Bronchial epithelial cell (primary cell): ENCODE data around the gene BRF1. TPM values are rescaled to one million over a fixed set of nuclear protein-coding genes. Genes with fewer than 3 reads are reported as not detected.

Experiments used
- DNase-seq: peaks from one replicate; pipeline ENCODE4 v3.0.0-alpha.2; 2010; ENCODE audit warnings: low read depth
- FAIRE-seq: peaks from 2 replicates; lab custom pipeline; 2011; peaks lifted over from hg19 to GRCh38; lab: Jason Lieb, UNC
- H3K27me3 ChIP-seq: 2 replicates; pipeline ENCODE4 v1.5.1; 2011; ENCODE audit warnings: low read length; ENCODE audit not compliant: control insufficient read depth, insufficient read depth
- H3K36me3 ChIP-seq: 2 replicates; pipeline ENCODE4 v1.5.1; 2011; ENCODE audit warnings: low read length; ENCODE audit not compliant: control insufficient read depth, insufficient read depth
- H3K4me3 ChIP-seq: 2 replicates; pipeline ENCODE4 v1.5.1; 2011; ENCODE audit warnings: mild to moderate bottlenecking, low read depth, low read length, control low read depth
- total RNA-seq: library from RNA; depleted of rRNA; stranded (reverse); fragments of >200 nt; gene quantifications from 2 replicates; pipeline ENCODE4 v1.2.1, GENCODE V29; 2014
- TF ChIP-seq, protein P1 (sequence below): IDR thresholded peaks from 2 replicates; pipeline ENCODE4 v1.5.1; 2011; ENCODE audit warnings: mild to moderate bottlenecking, moderate library complexity, low read length, control low read depth, inconsistent platforms; ENCODE audit not compliant: insufficient read depth, severe bottlenecking

The BRF1 gene
- total RNA-seq, 1 donor from 2014 or later = 24.0 TPM

- Histone ChIP-seq H3K27me3 (no peaks in the 10 kb centered on the region), H3K4me3 (no peak overlapping the region), H3K36me3 (peaks cover 4% of the 10 kb centered on the region)
- no peak for DNase-seq
- FAIRE-seq = no peak
- TF ChIP-seq, protein P1, sequence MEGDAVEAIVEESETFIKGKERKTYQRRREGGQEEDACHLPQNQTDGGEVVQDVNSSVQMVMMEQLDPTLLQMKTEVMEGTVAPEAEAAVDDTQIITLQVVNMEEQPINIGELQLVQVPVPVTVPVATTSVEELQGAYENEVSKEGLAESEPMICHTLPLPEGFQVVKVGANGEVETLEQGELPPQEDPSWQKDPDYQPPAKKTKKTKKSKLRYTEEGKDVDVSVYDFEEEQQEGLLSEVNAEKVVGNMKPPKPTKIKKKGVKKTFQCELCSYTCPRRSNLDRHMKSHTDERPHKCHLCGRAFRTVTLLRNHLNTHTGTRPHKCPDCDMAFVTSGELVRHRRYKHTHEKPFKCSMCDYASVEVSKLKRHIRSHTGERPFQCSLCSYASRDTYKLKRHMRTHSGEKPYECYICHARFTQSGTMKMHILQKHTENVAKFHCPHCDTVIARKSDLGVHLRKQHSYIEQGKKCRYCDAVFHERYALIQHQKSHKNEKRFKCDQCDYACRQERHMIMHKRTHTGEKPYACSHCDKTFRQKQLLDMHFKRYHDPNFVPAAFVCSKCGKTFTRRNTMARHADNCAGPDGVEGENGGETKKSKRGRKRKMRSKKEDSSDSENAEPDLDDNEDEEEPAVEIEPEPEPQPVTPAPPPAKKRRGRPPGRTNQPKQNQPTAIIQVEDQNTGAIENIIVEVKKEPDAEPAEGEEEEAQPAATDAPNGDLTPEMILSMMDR = no peak
These were observed 93.3 kb downstream of the BRF1 start for GRCh38 chr14:105207460-105207901.

DNA sequence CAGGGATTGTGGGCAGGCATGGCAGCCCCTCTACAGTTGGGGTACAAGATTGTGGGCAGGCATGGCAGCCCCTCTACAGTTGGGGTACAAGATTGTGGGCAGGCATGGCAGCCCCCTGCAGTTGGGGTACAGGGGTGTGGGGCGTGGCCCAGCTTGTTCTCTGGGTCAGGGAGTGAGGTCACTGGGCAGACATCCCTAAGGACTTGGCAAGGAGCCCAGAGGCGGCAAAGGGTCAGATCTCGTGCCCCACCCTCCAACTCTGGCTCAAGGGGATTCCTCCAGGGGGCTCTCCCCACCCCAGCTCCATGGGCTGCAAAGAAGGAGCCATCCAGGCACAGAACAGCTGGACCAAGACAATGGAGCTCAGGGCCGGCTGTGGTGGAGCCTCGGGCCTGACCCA is 93.9 kb downstream of the BRF1 start:
- FAIRE-seq (no peak), DNase-seq (no peak)
- no peak overlapping the region for H3K4me3 ChIP-seq
- peaks cover 4% of the 10 kb centered on the region for H3K36me3 ChIP-seq
- no peaks in the 10 kb centered on the region for H3K27me3 ChIP-seq
- TF ChIP-seq, protein P1 = no peak

DNA sequence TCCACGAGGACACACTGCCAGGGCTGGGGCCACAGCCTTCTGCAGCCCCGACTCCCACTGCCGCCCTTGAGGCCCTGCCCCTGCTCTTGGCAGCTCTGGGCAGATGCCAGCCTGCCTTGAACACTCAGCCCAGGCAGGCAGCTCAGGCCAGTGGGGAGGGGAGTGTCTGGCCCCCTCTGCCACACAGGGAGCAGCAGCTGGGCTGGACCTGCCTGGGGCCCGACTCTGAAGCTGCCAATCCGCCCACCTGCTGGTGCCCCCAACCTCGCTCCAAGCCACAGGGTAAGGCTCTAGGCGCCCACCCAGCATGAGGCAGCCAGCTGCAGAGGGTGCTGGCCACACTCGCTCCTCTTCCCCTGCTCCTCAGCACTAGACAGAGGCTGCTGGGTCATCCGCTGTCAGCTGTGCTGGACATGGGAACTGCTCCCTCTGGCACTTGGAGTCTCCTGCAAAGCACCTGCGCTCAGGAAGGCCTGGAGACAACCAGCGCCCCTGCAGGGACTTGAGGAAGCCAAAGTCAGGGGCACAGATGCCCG is 95.1 kb downstream of the BRF1 start:
- Histone ChIP-seq H3K27me3 (peaks cover 2% of the 10 kb centered on the region), H3K36me3 (peaks cover 2% of the 10 kb centered on the region), H3K4me3 (no peak overlapping the region)
- DNase-seq (no peak), FAIRE-seq (no peak)
- TF ChIP-seq, protein P1 = no peak

DNA sequence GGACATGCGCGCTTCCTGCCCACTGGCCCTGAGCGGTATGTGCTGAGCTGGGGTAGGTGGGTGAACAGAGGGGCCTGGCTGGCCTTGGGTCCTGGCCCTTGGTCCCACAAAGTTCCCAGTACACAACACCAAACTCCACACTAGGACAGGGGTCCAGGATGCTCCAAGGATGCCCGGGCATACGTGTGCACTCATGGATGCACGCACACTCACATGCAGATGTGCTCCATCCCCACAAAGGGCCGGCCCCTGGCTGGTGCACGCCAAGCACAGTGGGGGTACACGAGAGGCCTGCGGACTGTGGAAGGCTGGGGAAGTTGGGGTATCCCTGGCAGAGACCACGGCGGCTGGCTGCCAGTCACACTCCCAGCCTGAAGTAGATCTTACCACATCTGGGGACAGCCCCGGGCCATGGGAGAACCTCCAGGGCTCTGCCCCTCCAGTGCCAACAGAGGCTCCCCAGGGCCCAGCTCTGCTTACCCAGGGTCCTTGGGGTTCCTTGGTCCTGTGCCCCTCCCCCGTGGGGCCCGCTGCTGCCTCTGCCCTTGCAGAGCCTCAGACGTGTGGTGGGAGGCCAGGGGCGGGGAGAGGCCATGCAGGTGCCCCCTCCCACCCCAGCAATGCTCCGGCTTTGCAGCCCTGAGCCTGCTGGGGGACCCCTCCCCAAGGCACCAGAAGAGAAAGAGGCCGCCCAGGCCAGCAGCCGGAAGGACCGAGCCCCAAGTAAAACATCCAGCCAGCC is 95.7 kb downstream of the BRF1 start:
- Histone ChIP-seq H3K36me3 (no peaks in the 10 kb centered on the region), H3K4me3 (no peak overlapping the region), H3K27me3 (peaks cover 4% of the 10 kb centered on the region)
- FAIRE-seq (no peak), DNase-seq (no peak)
- TF ChIP-seq, protein P1 = no peak

DNA sequence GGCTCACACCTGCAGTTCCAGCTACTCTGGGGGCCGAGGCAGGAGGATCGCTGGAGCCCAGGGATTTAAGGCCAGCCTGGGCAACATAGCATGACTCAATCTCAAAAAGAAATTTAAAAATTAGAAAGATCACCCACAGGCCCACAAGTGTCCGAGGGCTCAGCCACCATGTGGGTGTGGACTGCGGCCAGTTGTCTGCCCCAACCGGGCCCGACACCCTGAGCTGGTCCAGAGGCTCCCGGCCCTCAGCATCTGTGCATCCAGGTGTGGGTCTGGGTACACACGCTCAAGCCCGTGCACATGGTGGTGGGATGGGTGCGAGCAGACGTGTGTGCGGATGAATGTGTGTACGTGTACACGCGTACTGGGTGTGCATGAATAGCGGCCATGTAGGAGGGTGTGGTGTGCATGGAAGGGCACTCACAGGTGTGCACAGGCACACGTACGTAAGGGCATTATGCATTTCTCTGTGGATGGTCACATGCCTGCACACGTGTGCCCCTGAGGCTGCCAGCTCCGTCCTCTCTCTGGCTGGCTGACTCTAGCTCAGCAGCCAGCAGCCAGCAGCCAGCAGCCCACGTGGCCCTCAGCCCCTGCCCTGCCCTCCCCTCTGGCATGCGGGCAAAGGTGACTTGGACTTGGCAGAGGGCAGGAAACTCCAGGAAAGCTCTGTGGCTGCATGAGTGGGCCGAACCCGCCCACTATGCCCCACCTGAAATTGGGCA is 96.4 kb downstream of the BRF1 start:
- Histone ChIP-seq H3K4me3 (no peak overlapping the region), H3K36me3 (no peaks in the 10 kb centered on the region), H3K27me3 (peaks cover 4% of the 10 kb centered on the region)
- peak; percentile 53 for DNase-seq
- TF ChIP-seq, protein P1 = no peak
- no peak for FAIRE-seq
